GM21576 (cell line): ENCODE results near the gene CMTM8.

Source experiments
- ATAC-seq: cut with Tn5 transposase; IDR thresholded peaks from one replicate; pipeline ENCODE4 v1.9.1; 2021; ENCODE audit warnings: mild to moderate bottlenecking, moderate library complexity; ENCODE audit not compliant: unreplicated experiment

The CMTM8 gene

GRCh38 chr3:32305361-32305876, 66.9 kb downstream of the CMTM8 start:
- no peak for ATAC-seq

GRCh38 chr3:32306072-32306471, 67.6 kb downstream of the CMTM8 start:
- no peak for ATAC-seq

GRCh38 chr3:32307591-32307990, 69.1 kb downstream of the CMTM8 start:
- ATAC-seq = no peak

- no peak for ATAC-seq
Observed at GRCh38 chr3:32308378-32308777, 69.9 kb downstream of the CMTM8 start.

GRCh38 chr3:32309654-32310242, 71.3 kb downstream of the CMTM8 start:
- peak; percentile 63 for ATAC-seq

- ATAC-seq = no peak
Observed at GRCh38 chr3:32310336-32310735, 71.9 kb downstream of the CMTM8 start.

DNA sequence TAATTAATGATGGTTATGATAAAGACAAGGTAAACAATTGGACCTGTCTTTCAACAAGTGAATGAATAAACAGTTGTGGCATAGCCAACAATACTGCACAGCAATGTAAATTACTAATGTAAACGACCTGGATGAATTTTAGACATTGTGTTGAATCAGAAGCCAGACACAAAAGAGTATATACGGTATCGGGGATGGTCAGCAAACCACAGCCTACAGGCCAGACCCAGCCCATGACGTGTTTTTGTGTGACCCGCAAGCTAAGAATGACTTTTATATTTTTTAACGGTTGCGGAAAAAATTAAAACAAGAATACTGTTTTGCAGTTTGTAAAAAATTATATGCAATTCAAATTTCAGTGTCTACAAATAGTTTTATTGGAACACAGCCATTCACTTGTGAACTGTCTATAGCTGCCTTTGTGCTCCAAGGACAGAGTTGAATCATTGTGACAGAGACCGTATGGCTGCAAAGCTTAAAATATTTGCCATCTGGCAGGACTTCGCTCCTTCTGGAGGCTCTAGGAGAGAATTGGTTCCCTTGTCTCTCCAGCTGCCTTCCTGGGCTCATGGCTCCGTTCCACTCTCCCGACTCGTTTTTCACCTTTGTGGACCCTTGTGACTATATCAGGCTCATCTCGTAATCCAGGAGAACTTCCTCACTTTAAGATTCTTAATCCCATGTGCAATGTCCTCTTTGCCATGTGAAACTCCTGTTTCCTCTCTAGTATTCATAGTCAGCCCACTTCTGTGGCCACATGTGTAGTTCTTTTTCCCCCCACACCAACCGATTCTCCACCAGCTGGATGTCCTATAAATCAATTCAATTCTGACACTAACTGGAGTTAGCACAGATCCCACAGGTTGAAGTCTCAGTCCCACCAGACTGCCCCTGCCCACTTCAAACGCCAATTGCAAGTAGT, 72.7 kb downstream of the CMTM8 start:
- no peak for ATAC-seq

- no peak for ATAC-seq
Observed at GRCh38 chr3:32312251-32312650, 73.8 kb downstream of the CMTM8 start.

DNA sequence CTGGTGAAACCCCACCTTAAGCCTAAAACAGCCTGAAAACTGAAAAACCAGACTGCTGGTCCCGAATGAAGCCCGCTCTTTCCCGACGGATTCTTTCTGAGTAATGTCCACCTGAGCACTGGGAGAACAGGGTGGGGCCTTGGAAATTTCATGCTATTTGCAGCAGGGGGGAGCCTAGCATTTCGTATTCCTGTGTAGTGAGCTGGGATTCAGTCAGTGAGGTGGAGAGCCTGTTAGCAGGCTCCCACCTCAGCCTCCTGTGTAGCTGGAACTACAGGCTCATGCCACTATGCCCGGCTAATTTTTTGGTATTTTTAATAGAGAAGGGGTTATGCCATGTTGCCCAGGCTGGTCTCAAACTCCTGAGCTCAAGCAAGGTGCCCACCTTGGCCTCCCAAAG, 74.7 kb downstream of the CMTM8 start:
- ATAC-seq = no peak

DNA sequence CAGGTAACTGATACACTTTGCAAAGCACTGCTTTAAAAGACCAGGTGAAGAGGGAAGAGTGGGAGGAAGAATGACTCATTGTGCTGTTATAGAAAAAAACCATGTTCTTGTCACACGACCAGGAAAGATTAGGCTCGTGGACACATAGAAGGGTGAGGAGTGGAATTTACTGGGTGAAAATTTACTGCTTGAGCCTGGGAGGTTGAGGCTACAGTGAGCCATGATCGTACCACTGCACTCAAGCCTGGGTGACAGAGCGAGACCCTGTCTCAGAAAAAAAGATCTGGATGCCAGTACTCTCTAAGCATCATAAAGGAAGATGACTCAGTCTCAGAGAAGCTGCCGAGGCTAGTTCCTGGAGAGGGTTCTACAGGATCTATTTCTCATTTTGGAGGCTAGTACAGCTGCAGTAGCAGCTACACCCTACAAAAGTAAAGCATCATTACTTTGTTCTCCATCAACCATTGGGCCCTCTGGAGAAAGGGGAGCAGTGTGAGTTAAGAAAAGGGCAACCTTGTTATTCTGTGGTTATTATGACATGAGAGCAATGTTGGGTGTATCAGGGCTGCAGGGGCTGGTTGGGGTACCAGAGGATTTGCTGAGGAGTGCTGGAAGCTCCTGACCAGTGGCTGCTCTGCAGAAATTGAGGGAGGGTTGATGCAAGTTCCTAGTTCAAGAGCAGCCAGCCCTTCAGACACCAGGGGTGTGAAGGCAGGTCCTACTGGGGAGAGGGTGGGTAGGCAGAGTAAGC, 75.4 kb downstream of the CMTM8 start:
- no peak for ATAC-seq

DNA sequence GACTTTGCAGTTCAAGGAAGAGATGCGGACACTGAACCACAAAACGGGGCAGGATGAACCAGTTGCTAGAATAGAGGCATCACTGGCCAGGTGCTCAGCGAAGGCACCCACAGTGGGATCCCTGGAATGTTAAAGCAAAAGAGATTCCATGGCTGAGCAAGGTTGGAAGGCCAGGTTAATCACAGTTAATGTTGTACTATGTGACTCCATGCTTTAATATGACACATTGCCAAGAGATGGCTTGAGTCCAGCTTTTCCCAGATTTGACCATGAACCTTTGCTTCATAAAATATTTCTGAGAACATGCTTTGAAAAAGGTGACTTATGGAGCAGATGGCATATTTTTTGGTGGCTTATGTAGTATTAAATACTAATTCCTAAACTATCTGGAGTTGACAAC, 77.0 kb downstream of the CMTM8 start:
- no peak for ATAC-seq

DNA sequence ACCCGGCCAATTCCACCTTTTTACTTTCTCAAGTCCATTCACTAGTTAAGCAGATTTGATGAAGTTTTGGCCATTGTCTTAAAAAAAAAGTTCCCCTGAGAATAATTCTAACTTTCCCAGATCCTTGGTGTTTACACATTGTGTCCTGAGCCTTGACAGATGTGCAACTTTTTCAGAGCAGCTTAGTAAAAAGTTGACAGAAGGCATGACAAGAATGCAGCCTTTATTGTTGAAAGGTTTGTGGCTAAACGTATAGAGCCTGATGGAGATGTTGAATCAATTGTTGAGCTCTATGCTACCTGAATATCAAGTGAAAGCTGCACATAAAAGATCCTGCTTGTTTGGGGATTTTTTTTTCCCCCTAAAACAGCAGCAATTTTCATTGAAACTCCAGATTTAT, 77.8 kb downstream of the CMTM8 start:
- no peak for ATAC-seq

GRCh38 chr3:32316976-32317375, 78.5 kb downstream of the CMTM8 start:
- no peak for ATAC-seq

GRCh38 chr3:32319607-32320006, 81.1 kb downstream of the CMTM8 start:
- ATAC-seq = no peak

- no peak for ATAC-seq
Observed at GRCh38 chr3:32320080-32320479, 81.6 kb downstream of the CMTM8 start.

DNA sequence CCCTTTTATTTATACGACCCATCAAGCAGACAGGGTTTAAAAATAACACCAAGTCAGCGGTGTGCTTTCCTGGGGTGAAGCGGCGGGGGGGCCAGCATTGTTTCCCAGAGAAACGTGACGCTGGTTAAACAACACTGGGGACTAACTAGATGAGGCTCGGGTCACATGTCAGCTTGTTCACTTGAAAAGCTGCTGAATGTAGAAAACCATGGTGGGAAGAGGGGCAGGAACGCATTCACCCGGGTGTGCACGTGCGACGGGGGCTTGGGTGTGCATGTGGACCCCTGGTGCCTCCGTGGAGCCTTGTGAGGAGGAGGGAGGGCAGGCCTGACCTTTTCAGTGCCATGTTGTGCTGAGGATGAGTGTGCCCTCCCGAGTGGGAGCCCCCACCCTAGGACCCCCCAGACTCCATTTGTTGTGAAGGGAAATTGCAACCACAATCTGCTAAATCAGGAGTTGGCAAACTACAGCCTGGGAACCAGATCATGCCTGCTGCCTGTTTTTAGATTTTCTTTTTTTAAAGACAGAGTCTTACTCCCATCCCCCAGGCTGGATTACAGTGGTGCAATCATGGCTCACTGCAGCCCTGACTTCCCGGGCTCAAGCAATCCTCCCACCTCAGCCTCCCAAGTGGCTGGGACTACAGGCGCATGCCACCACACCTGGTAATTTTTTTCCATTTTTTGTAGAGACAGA, 82.8 kb downstream of the CMTM8 start:
- no peak for ATAC-seq

DNA sequence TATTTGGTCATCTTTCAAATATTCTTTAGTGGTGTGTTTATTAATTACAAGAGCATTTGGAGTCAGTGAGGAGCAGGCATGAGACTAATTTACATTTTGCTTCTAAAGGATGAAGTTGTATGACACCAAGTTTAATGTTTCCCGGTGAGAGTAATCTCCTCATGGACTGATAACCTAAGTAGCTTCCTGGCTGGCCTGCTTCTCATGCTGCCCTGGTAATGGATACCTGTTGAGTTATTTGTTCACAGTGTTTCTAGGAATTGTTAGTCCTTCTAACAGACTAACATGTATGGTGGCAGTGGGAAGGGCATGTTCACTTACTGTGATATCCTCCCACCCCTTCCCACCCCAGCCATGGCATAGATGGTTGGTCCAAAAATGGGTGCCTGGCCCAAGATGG, 83.8 kb downstream of the CMTM8 start:
- ATAC-seq = no peak

GRCh38 chr3:32323604-32324003, 85.1 kb downstream of the CMTM8 start:
- ATAC-seq = no peak

DNA sequence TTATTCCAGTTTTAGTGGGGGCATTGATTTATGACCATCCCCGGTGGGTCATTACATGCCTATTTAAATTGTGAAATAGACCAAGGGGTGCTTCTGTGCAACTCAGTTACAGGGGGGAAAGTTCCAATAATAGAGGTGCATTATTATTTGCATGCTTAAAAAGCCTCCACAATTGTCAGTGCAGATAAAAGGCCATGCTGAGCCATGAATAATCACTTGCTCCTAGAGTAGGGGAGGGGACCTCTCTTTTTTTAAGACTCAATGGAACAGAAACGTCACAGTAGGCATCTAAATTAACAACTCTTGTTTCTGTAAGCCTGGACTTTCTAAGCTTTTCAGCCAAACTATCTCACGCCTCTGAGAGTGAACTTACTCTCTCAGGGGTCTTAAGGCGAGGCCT, 86.7 kb downstream of the CMTM8 start:
- ATAC-seq = no peak

GRCh38 chr3:32325927-32326326, 87.4 kb downstream of the CMTM8 start:
- no peak for ATAC-seq

GRCh38 chr3:32326795-32327194, 88.3 kb downstream of the CMTM8 start:
- no peak for ATAC-seq
